SU-DHL-6 (cell line): ENCODE results near the gene YES1.

Experiments
- EZH2phosphoT487 ChIP-seq: fragments of 200-600 bp; sonication (generic), shearing (Covaris generic); conservative IDR thresholded peaks from 2 replicates; pipeline ENCODE4 v1.6.1; 2018; ENCODE audit warnings: mild to moderate bottlenecking, antibody characterized with exemption, low read length, moderate library complexity, mixed read lengths
- TF ChIP-seq, protein P1 (sequence below): fragments of 200-600 bp; sonication (generic); IDR thresholded peaks from one replicate; pipeline ENCODE4 v1.5.1; 2017; ENCODE audit warnings: antibody characterized with exemption, mild to moderate bottlenecking, low read length, moderate library complexity; ENCODE audit not compliant: insufficient read depth, poor library complexity, severe bottlenecking

DNA sequence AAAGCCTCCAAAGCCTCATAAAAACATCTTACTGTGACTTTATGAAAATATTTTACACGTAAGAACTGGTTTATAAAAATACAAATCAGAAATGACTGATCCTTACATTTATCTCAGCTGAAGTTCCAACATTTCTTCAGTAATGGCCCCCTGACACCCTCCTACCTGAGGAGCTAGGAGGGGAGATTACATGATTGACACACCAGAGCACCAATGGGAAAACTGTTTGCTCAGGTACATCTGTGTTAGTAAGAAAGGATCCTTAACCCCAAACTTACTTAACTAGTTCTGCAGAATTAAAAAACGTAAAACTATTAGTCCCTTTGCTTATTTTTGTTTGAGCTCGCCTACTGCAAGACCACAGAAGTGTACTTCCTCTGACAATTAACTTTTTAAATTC lies 126.6 kb downstream of the YES1 start:
- TF ChIP-seq, protein P1, sequence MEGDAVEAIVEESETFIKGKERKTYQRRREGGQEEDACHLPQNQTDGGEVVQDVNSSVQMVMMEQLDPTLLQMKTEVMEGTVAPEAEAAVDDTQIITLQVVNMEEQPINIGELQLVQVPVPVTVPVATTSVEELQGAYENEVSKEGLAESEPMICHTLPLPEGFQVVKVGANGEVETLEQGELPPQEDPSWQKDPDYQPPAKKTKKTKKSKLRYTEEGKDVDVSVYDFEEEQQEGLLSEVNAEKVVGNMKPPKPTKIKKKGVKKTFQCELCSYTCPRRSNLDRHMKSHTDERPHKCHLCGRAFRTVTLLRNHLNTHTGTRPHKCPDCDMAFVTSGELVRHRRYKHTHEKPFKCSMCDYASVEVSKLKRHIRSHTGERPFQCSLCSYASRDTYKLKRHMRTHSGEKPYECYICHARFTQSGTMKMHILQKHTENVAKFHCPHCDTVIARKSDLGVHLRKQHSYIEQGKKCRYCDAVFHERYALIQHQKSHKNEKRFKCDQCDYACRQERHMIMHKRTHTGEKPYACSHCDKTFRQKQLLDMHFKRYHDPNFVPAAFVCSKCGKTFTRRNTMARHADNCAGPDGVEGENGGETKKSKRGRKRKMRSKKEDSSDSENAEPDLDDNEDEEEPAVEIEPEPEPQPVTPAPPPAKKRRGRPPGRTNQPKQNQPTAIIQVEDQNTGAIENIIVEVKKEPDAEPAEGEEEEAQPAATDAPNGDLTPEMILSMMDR = no peak
- TF ChIP-seq EZH2phosphoT487 = no peak
